Measurements from ENCODE around the gene WAPL.

- TF ChIP-seq EP300 (IDR thresholded peaks at IDR 0.05) (no peak), POLR2A (IDR thresholded peaks at IDR 0.05) (no peak), CTCF (IDR thresholded peaks at IDR 0.05) (no peak), POLR2AphosphoS5 (IDR thresholded peaks at IDR 0.05) (no peak)
Measured at GRCh38 chr10:86400705-86401587, 120.6 kb downstream of the WAPL start.
